Measurements from ENCODE around the gene INKA2.

The INKA2 gene

DNA sequence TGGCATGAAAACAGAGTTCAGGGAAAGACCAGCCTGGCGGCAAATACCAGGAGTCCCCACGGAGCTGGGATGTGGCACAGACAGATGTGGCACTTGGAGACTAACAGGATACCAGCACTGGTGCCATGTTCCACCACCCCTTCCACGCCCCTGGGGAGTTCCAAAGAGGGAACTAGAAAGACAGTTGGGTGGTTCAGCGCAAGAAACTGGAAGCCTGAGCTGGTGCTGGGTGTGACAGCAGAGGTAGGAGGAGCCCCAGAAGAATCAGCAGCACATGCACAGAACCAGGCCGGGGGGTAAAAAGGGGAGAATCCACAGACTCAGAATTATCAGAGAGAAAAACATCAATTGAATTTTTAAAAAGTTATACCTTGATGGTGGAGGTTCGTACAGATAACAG is 38.9 kb upstream of the INKA2 start:
- Histone ChIP-seq H3K9me3 (no peaks in the 10 kb centered on the region), H3K27me3 (no peaks in the 10 kb centered on the region), H3K4me1 (no peaks in the 10 kb centered on the region), H3K4me3 (no peak overlapping the region), H3K36me3 (peaks cover 0 to 31% (median 0%) of the 10 kb centered on the region in 3 donors), H3K27ac (no peak overlapping the region)
- intact Hi-C loops (cut with DNase I; ENCODE audit: low total_unique reads): no loop called here
- TF ChIP-seq, protein P1, sequence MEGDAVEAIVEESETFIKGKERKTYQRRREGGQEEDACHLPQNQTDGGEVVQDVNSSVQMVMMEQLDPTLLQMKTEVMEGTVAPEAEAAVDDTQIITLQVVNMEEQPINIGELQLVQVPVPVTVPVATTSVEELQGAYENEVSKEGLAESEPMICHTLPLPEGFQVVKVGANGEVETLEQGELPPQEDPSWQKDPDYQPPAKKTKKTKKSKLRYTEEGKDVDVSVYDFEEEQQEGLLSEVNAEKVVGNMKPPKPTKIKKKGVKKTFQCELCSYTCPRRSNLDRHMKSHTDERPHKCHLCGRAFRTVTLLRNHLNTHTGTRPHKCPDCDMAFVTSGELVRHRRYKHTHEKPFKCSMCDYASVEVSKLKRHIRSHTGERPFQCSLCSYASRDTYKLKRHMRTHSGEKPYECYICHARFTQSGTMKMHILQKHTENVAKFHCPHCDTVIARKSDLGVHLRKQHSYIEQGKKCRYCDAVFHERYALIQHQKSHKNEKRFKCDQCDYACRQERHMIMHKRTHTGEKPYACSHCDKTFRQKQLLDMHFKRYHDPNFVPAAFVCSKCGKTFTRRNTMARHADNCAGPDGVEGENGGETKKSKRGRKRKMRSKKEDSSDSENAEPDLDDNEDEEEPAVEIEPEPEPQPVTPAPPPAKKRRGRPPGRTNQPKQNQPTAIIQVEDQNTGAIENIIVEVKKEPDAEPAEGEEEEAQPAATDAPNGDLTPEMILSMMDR (IDR thresholded peaks at IDR 0.05): no peak
- DNase-seq: no peak

DNA sequence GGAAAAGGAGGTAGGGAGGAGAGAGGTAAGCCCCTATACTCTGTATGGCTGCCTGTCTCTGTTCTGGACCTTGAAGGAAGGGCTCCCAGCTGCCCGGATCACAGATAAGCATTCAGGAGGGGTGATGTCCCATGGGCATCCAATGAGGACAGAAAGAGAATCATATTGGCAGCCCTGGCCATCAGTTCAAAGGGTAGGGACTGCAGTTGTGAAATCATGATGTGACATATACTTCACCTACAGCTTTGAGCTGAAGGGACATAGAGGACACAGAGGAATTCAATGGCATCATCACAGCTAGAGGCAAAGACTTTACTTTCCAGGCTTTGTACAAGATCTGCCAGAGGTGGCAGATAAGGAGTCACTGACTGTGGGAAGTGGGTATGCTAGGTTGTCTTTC is 38.1 kb upstream of the INKA2 start:
- Histone ChIP-seq H3K4me3 (no peak overlapping the region), H3K36me3 (peaks cover 0 to 31% (median 0%) of the 10 kb centered on the region in 3 donors), H3K27me3 (no peaks in the 10 kb centered on the region), H3K4me1 (no peaks in the 10 kb centered on the region), H3K27ac (no peak overlapping the region), H3K9me3 (no peaks in the 10 kb centered on the region)
- TF ChIP-seq, protein P1 (IDR thresholded peaks at IDR 0.05): no peak
- no peak for DNase-seq
- intact Hi-C loops (cut with DNase I; ENCODE audit: low total_unique reads): no loop called here

DNA sequence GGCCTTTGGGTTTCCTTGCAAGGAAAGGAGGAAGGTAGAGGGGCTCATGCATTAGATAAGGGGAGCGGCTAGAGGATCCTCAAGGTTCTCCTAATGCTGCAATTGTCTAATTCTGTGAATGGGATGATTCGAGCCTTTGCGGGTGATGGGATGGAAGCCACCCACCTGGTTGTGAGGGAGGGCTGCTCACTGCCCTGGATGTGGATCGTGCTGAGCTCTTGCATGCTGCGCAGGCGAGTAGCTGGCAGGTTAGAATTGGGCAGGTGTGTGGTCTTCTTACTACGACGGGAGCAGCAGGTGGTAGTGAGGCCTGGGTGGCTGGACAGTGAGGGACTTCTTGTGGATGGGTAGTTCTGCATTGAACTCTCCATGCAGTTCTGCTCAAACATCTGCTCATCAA is 37.7 kb upstream of the INKA2 start:
- no peak for DNase-seq
- no peaks in the 10 kb centered on the region for H3K27me3 ChIP-seq
- no peak overlapping the region for H3K4me3 ChIP-seq
- intact Hi-C loops (cut with DNase I; ENCODE audit: low total_unique reads): no loop called here
- H3K27ac ChIP-seq: no peak overlapping the region
- peaks cover 0 to 31% (median 0%) of the 10 kb centered on the region in 3 donors for H3K36me3 ChIP-seq
- TF ChIP-seq, protein P1 (IDR thresholded peaks at IDR 0.05): no peak
- H3K4me1 ChIP-seq: no peaks in the 10 kb centered on the region
- H3K9me3 ChIP-seq: no peaks in the 10 kb centered on the region

DNA sequence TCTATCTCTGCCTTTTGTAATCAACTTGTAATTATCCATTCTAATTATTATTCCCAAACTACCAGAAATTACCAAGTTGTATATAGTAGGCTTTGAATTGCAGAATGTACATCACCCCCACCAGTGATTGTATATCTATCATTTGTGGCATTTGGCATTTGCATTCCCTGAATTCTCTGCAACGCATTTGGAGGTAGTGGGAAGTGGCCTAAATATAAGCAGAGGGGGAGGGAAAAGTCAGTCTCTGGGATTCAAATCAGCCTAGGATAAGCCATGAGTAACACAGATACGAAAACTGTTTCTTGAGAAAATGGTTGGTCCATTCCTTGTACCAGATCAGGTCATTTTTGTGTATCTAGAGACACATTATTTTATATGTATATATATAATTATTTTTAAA is 37.2 kb upstream of the INKA2 start:
- no peak for DNase-seq
- Histone ChIP-seq H3K36me3 (peaks cover 0 to 31% (median 0%) of the 10 kb centered on the region in 3 donors), H3K4me3 (no peak overlapping the region), H3K9me3 (no peaks in the 10 kb centered on the region), H3K4me1 (no peaks in the 10 kb centered on the region), H3K27ac (no peak overlapping the region), H3K27me3 (no peaks in the 10 kb centered on the region)
- TF ChIP-seq, protein P1 (IDR thresholded peaks at IDR 0.05): no peak
- intact Hi-C loops (cut with DNase I; ENCODE audit: low total_unique reads): no loop called here

DNA sequence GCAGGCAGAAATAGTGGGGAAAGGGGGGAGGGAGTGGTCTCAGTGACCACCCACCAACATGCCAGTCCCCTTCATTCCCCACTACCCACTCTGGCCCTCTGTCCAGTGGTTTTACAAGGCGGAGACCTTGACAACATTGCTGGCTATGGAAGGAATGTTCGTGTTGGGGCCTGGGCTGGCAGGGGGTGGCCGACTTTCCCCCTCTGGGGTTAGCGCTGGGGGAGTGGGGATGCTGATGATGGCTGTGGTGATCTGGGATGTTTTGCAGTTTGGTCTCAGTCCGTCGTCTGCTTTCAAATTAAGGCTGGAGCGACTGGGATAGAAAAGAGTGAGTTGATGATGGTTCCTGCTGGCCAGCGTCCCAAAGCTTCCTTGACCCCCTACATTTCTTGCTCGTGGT is 36.8 kb upstream of the INKA2 start:
- no peak for DNase-seq
- intact Hi-C loops (cut with DNase I; ENCODE audit: low total_unique reads): no loop called here
- Histone ChIP-seq H3K9me3 (no peaks in the 10 kb centered on the region), H3K27ac (no peak overlapping the region), H3K27me3 (no peaks in the 10 kb centered on the region), H3K36me3 (peaks cover 0 to 33% (median 0%) of the 10 kb centered on the region in 3 donors), H3K4me1 (no peaks in the 10 kb centered on the region), H3K4me3 (no peak overlapping the region)
- TF ChIP-seq, protein P1 (IDR thresholded peaks at IDR 0.05): no peak

DNA sequence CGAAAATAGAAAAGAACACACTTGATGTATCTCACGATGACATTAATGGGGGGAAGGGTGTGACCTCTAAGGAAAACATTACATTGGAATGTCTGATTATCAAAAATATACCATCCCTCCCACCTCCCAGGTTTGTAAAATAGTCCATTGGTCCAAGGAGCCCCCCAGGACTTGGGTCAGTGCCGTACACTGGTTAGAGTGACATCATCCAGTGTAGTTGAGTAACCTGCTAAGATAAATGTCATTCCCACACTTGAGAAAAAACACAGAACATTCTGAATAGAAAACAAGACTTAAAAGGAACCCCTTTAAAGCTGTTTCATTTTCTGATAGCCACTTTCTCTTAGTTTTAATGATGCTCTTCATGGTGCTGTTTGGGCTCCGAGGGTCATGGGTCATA is 31.7 kb upstream of the INKA2 start:
- no peaks in the 10 kb centered on the region for H3K4me1 ChIP-seq
- H3K4me3 ChIP-seq: no peak overlapping the region
- peaks cover 15 to 43% (median 25%) of the 10 kb centered on the region in 3 donors for H3K36me3 ChIP-seq
- DNase-seq: no peak
- TF ChIP-seq, protein P1 (IDR thresholded peaks at IDR 0.05): no peak
- intact Hi-C loops (cut with DNase I; ENCODE audit: low total_unique reads): no loop called here
- no peaks in the 10 kb centered on the region for H3K27me3 ChIP-seq
- H3K27ac ChIP-seq: no peak overlapping the region
- no peaks in the 10 kb centered on the region for H3K9me3 ChIP-seq
